Fibroblast of lung (primary cell): ENCODE measurements around the gene NTRK3. TPM values are rescaled to one million over a fixed set of nuclear protein-coding genes. Genes with fewer than 3 reads are reported as not detected.

Experiments used
- DNase-seq, 2 donors: peaks; one replicate each; pipeline versions ENCODE4 v3.0.0 to v3.0.0-alpha.2; 2010; ENCODE audit warnings: low read depth in 2 of 2
- H2AFZ ChIP-seq: 2 replicates; pipeline ENCODE4 v1.5.1; 2012; ENCODE audit warnings: low read length, control low read depth, inconsistent platforms
- H3K27ac ChIP-seq: 2 replicates; pipeline ENCODE4 v1.5.1; 2011; ENCODE audit warnings: low read length, control low read depth; ENCODE audit not compliant: insufficient read depth
- H3K27me3 ChIP-seq: 2 replicates; pipeline ENCODE4 v1.5.1; 2011; ENCODE audit warnings: mild to moderate bottlenecking, low read length; ENCODE audit not compliant: control insufficient read depth, insufficient read depth
- H3K36me3 ChIP-seq: 2 replicates; pipeline ENCODE4 v1.5.1; 2011; ENCODE audit warnings: low read length; ENCODE audit not compliant: control insufficient read depth, insufficient read depth
- H3K4me1 ChIP-seq: 2 replicates; pipeline ENCODE4 v1.5.1; 2011; ENCODE audit warnings: low read length; ENCODE audit not compliant: control insufficient read depth, insufficient read depth; ENCODE audit errors: extremely low read depth
- H3K4me2 ChIP-seq: 2 replicates; pipeline ENCODE4 v1.5.1; 2011; ENCODE audit warnings: low read length, control low read depth; ENCODE audit not compliant: insufficient read depth; ENCODE audit errors: extremely low read depth
- H3K4me3 ChIP-seq, 4 experiments: fragments of 200-600 bp in 1 of 4; sonication (generic) in 1 of 4; replicated peaks in 1 of 4; 2 replicates each; pipeline ENCODE4 v1.5.1; 2011 to 2016; ENCODE audit warnings: low read length in 4 of 4, low read depth in 3 of 4, mild to moderate bottlenecking in 3 of 4, control low read depth in 2 of 4, inconsistent platforms in 1 of 4, mixed read lengths in 1 of 4; ENCODE audit not compliant: insufficient read depth in 1 of 4; ENCODE audit errors: control extremely low read depth in 1 of 4
- H3K79me2 ChIP-seq: 2 replicates; pipeline ENCODE4 v1.5.1; 2012; ENCODE audit warnings: mild to moderate bottlenecking, low read length, inconsistent platforms; ENCODE audit not compliant: control insufficient read depth, insufficient read depth
- H3K9ac ChIP-seq: 2 replicates; pipeline ENCODE4 v1.5.1; 2011; ENCODE audit warnings: mild to moderate bottlenecking, low read length, control low read depth; ENCODE audit not compliant: insufficient read depth
- H3K9me3 ChIP-seq: 2 replicates; pipeline ENCODE4 v1.5.1; 2012; ENCODE audit warnings: low read depth, low read length; ENCODE audit not compliant: control insufficient read depth, insufficient read depth
- H4K20me1 ChIP-seq: 2 replicates; pipeline ENCODE4 v1.5.1; 2011; ENCODE audit warnings: low read length; ENCODE audit not compliant: control insufficient read depth, insufficient read depth; ENCODE audit errors: extremely low read depth
- EZH2 ChIP-seq: IDR thresholded peaks from 2 replicates; pipeline ENCODE4 v1.5.1; 2012; ENCODE audit warnings: low read length, control low read depth, mild to moderate bottlenecking; ENCODE audit errors: missing control alignments
- polyA plus RNA-seq, 2 donors: library from polyadenylated mRNA; depleted of rRNA in 1 of 2; stranded (reverse) in 1 of 2; unstranded in 1 of 2; fragments of >200 nt; gene quantifications; 2 replicates each; pipeline ENCODE4 v1.2.1, GENCODE V29; 2011 to 2012; ENCODE audit warnings: missing spikeins in 1 of 2
- total RNA-seq: library from RNA; depleted of rRNA; stranded (reverse); fragments of >200 nt; gene quantifications from 2 replicates; pipeline ENCODE4 v1.2.1, GENCODE V29; 2014
- TF ChIP-seq, protein P1 (sequence below), 2 donors: IDR thresholded peaks in 1 of 2; conservative IDR thresholded peaks in 1 of 2; 1 replicate in 1 of 2; 2 replicates in 1 of 2; pipeline ENCODE4 v1.5.1; 2011 to 2012; ENCODE audit warnings: low read length in 2 of 2, control low read depth in 1 of 2, inconsistent platforms in 1 of 2, low read depth in 1 of 2, mild to moderate bottlenecking in 1 of 2

Gene NTRK3
- total and polyA plus RNA-seq, 2 donors (not counting 1 experiment from before 2014, with no cell fraction given) = 0.06 TPM; not detected in 1

DNA sequence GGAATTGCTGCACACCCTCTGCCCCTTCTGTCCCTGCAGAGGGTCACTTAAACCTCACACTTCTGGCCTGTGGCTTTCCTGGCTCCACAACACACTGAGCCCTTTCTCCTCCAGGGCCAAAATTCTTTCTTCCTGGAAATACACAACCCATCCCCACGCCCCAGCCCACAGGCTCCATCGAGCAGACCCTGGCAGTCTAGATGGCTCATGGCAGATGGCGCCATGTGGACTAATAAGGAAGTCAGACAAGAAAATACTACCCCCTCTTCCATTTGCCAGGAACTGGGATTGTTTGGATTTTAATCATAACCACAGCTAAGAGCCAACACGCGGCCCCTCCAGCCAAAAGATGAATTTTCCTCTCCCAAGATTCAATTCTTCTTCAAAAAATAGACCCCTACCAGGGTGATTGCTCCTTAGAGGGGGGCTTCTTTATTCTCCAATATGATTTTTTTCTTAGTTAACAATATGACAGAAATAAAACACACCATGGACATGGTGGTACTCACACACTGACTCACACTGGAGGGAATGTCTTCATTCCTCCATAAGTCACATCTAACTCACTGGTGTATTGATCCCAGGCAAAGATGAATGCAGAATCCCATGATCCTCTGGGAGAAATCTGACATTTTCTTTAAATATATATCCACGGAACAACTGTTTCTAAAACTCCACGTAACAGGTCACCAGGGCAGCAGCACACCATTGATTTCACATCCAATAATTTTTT lies 111.5 kb downstream of the NTRK3 start:
- Histone ChIP-seq H3K4me1 (no peaks in the 10 kb centered on the region), H3K9me3 (no peaks in the 10 kb centered on the region), H3K36me3 (no peaks in the 10 kb centered on the region), H3K27ac (no peak overlapping the region), H4K20me1 (no peaks in the 10 kb centered on the region), H3K4me3 (no peak overlapping the region), H3K27me3 (no peaks in the 10 kb centered on the region), H3K79me2 (no peaks in the 10 kb centered on the region), H3K4me2 (no peak overlapping the region), H2AFZ (no peak overlapping the region), H3K9ac (no peak overlapping the region)
- DNase-seq = peak in 1 of 2 donors; percentile 33
- TF ChIP-seq, protein P1, sequence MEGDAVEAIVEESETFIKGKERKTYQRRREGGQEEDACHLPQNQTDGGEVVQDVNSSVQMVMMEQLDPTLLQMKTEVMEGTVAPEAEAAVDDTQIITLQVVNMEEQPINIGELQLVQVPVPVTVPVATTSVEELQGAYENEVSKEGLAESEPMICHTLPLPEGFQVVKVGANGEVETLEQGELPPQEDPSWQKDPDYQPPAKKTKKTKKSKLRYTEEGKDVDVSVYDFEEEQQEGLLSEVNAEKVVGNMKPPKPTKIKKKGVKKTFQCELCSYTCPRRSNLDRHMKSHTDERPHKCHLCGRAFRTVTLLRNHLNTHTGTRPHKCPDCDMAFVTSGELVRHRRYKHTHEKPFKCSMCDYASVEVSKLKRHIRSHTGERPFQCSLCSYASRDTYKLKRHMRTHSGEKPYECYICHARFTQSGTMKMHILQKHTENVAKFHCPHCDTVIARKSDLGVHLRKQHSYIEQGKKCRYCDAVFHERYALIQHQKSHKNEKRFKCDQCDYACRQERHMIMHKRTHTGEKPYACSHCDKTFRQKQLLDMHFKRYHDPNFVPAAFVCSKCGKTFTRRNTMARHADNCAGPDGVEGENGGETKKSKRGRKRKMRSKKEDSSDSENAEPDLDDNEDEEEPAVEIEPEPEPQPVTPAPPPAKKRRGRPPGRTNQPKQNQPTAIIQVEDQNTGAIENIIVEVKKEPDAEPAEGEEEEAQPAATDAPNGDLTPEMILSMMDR (conservative IDR thresholded peaks at IDR 0.05 in 1 of 2, IDR thresholded peaks at IDR 0.05 in 1 of 2; ENCODE audit: low read depth in 1 of 2, low read length in 2 of 2) = no peak
- no peak for TF ChIP-seq EZH2

- Histone ChIP-seq H3K4me3 (no peak overlapping the region), H3K9me3 (no peaks in the 10 kb centered on the region), H3K9ac (no peak overlapping the region), H3K4me1 (no peaks in the 10 kb centered on the region), H4K20me1 (no peaks in the 10 kb centered on the region), H2AFZ (no peak overlapping the region), H3K4me2 (no peak overlapping the region), H3K27ac (no peak overlapping the region), H3K27me3 (no peaks in the 10 kb centered on the region), H3K79me2 (no peaks in the 10 kb centered on the region), H3K36me3 (no peaks in the 10 kb centered on the region)
- TF ChIP-seq, protein P1 (conservative IDR thresholded peaks at IDR 0.05 in 1 of 2, IDR thresholded peaks at IDR 0.05 in 1 of 2; ENCODE audit: low read depth in 1 of 2, low read length in 2 of 2) = no peak
- TF ChIP-seq EZH2 = no peak
- no peak for DNase-seq
Measured at GRCh38 chr15:88142121-88142520, 114.4 kb downstream of the NTRK3 start.

DNA sequence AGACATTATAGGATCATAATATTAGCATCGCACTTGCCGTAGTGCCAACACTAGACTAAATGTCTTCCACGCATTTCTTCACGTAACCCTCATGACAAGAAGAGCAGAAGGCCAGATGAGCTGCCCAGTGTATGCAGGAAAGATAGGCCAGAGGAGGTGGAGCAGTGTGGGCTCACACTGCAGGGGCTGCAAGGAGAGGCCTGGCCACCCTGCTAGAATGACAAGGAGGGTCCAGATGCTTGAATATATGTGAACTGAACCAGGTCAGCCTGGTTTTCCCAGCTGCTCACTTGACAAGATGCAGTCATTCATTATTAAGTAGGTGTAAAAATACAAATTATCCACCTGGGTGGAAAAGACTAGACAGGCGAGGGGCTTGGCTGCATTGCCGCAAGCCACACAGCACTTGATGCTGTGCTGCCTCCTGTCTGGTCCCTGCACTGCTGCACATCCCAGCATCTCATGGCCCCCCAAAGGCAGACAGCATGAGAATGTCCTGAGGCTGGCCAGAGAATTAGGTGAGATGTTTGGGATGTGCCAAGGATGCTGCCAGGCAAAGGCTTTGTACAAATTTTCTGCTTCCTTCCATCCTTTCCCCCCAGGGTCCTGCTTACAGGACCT lies 115.2 kb downstream of the NTRK3 start:
- Histone ChIP-seq H3K4me3 (no peak overlapping the region), H3K4me1 (no peaks in the 10 kb centered on the region), H3K9ac (no peak overlapping the region), H4K20me1 (no peaks in the 10 kb centered on the region), H3K9me3 (no peaks in the 10 kb centered on the region), H3K27me3 (no peaks in the 10 kb centered on the region), H3K4me2 (no peak overlapping the region), H2AFZ (no peak overlapping the region), H3K36me3 (no peaks in the 10 kb centered on the region), H3K27ac (no peak overlapping the region), H3K79me2 (no peaks in the 10 kb centered on the region)
- TF ChIP-seq, protein P1 (conservative IDR thresholded peaks at IDR 0.05 in 1 of 2, IDR thresholded peaks at IDR 0.05 in 1 of 2; ENCODE audit: low read depth in 1 of 2, low read length in 2 of 2) = no peak
- TF ChIP-seq EZH2 = no peak
- no peak for DNase-seq
